HepG2 (cell line): Measurements from ENCODE around the gene AAGAB. TPM values are rescaled to one million over a fixed set of nuclear protein-coding genes. Genes with fewer than 3 reads are reported as not detected.
A peak's percentile ranks its signal among the peaks of the same experiment; 100 is the strongest.

Source experiments
- ATAC-seq: fragments of 200-7000 bp; cut with Tn5 transposase; 3 replicates; pipeline ENCODE4 v1.9.1; 2020; ENCODE audit warnings: mild to moderate bottlenecking, moderate library complexity
- BruUV-seq: library from RNA; stranded (reverse); fragments of 400-500 nt; replicated peaks from 2 replicates; lab custom pipeline; 2021; lab: Mats Ljungman, UMichigan
- CTCF ChIA-PET: fragments of 300-600 bp; formaldehyde crosslinking; extraction: SDS; loops from one replicate; lab custom pipeline; 2021; ENCODE audit warnings: low total read pairs, inconsistent platforms, low intra/inter-chr PET ratio; lab: Yijun Ruan, JAX
- POLR2A ChIA-PET: fragments of 350-600 bp; sonication (Branson Sonifier 250); formaldehyde crosslinking; loops from one replicate; lab custom pipeline; 2020; ENCODE audit warnings: antibody characterized with exemption, inconsistent platforms; lab: Yijun Ruan, JAX
- DNase-seq: peaks from one replicate; pipeline ENCODE4 v3.0.0-alpha.2; 2015; ENCODE audit warnings: low spot score
- FAIRE-seq: peaks from 3 replicates; lab custom pipeline; 2011; peaks lifted over from hg19 to GRCh38; lab: Jason Lieb, UNC
- H2AFZ ChIP-seq: one replicate; pipeline ENCODE4 v1.6.1; 2011; ENCODE audit warnings: low read length, inconsistent platforms
- H3K27ac ChIP-seq: fragments of 300-600 bp; 3 replicates; pipeline ENCODE4 v1.8.0; 2011; ENCODE audit warnings: mixed run types, mild to moderate bottlenecking, mixed read lengths, low read length, inconsistent platforms; ENCODE audit not compliant: insufficient read depth; ENCODE audit errors: extremely low read length
- H3K27me3 ChIP-seq, 2 experiments: fragments of 200-600 bp in 1 of 2; 2 replicates in 1 of 2; 3 replicates in 1 of 2; pipeline versions ENCODE4 v1.6.0 to v1.8.0; 2011; ENCODE audit warnings: low read length in 2 of 2, mild to moderate bottlenecking in 2 of 2, moderate library complexity in 2 of 2, inconsistent platforms in 1 of 2; ENCODE audit not compliant: insufficient read depth in 2 of 2, control insufficient read depth in 1 of 2
- H3K36me3 ChIP-seq, 2 experiments: fragments of 200-600 bp in 1 of 2; replicated peaks in 1 of 2; 2 replicates in 1 of 2; 3 replicates in 1 of 2; pipeline versions ENCODE4 v1.5.1 to v1.8.0; 2011; ENCODE audit warnings: low read length in 2 of 2, inconsistent platforms in 1 of 2; ENCODE audit not compliant: insufficient read depth in 2 of 2, control insufficient read depth in 1 of 2
- H3K4me1 ChIP-seq: 2 replicates; pipeline ENCODE4 v1.5.1; 2012; ENCODE audit warnings: low read length, inconsistent platforms; ENCODE audit not compliant: insufficient read depth
- H3K4me2 ChIP-seq: 2 replicates; pipeline ENCODE4 v1.6.0; 2011; ENCODE audit warnings: low read depth, low read length, inconsistent platforms
- H3K4me3 ChIP-seq, 3 experiments: fragments of 200-600 bp in 1 of 3; sonication (generic), shearing (Covaris generic) in 1 of 3; replicated peaks in 1 of 3; 2 replicates each; pipeline ENCODE4 v1.5.1; 2011 to 2016; ENCODE audit warnings: low read length in 3 of 3, inconsistent platforms in 2 of 3, low read depth in 2 of 3, mild to moderate bottlenecking in 2 of 3, control low read depth in 1 of 3, mixed read lengths in 1 of 3; ENCODE audit not compliant: insufficient read depth in 1 of 3
- H3K79me2 ChIP-seq: one replicate; pipeline ENCODE4 v1.6.1; 2011; ENCODE audit warnings: low read length, inconsistent platforms; ENCODE audit not compliant: insufficient read depth
- H3K9ac ChIP-seq: 2 replicates; pipeline ENCODE4 v1.6.0; 2011; ENCODE audit warnings: mild to moderate bottlenecking, low read depth, low read length, inconsistent platforms; ENCODE audit not compliant: insufficient read depth
- H3K9me3 ChIP-seq: 2 replicates; pipeline ENCODE4 v1.5.1; 2012; ENCODE audit warnings: mild to moderate bottlenecking, low read length
- H4K20me1 ChIP-seq: 2 replicates; pipeline ENCODE4 v1.6.0; 2011; ENCODE audit warnings: inconsistent platforms, mild to moderate bottlenecking, low read length, moderate library complexity; ENCODE audit not compliant: insufficient read depth
- CEBPB ChIP-seq: IDR thresholded peaks from 2 replicates; pipeline ENCODE4 v1.6.1; 2011; ENCODE audit warnings: low read depth, low read length, improper control_type of control experiment, borderline replicate concordance
- CHD2 ChIP-seq: IDR thresholded peaks from 2 replicates; pipeline ENCODE4 v1.6.1; 2011; ENCODE audit warnings: low read depth, low read length, improper control_type of control experiment
- FOXJ3 ChIP-seq: sonication (generic); formaldehyde crosslinking; IDR thresholded peaks from 2 replicates; pipeline ENCODE4 v1.4.0; 2020; ENCODE audit warnings: missing genetic modification reagents, mild to moderate bottlenecking, borderline replicate concordance
- GLMP ChIP-seq: sonication (generic); formaldehyde crosslinking; IDR thresholded peaks from 2 replicates; pipeline ENCODE4 v1.9.0; 2021; ENCODE audit warnings: missing genetic modification reagents, mild to moderate bottlenecking, borderline replicate concordance
- MIER3 ChIP-seq: IDR thresholded peaks from 2 replicates; pipeline ENCODE4 v1.6.1; 2016; ENCODE audit warnings: missing compliant biosample characterization, borderline replicate concordance
- RBAK ChIP-seq: sonication (generic); formaldehyde crosslinking; IDR thresholded peaks from 2 replicates; pipeline ENCODE4 v1.5.1; 2020; ENCODE audit warnings: mild to moderate bottlenecking, missing genetic modification reagents
- TCF7L2 ChIP-seq: IDR thresholded peaks from 2 replicates; pipeline ENCODE4 v1.6.1; 2011; ENCODE audit warnings: mild to moderate bottlenecking, low read depth, low read length, moderate library complexity
- TRAFD1 ChIP-seq: sonication (generic); formaldehyde crosslinking; IDR thresholded peaks from 2 replicates; pipeline ENCODE4 v1.5.1; 2020; ENCODE audit warnings: missing genetic modification reagents, mild to moderate bottlenecking, borderline replicate concordance
- ZBTB20 ChIP-seq: sonication (generic); formaldehyde crosslinking; IDR thresholded peaks from 2 replicates; pipeline ENCODE4 v1.8.1; 2023; ENCODE audit warnings: missing genetic modification reagents, low read depth, mild to moderate bottlenecking, borderline replicate concordance
- ZNF333 ChIP-seq: sonication (generic); formaldehyde crosslinking; IDR thresholded peaks from 2 replicates; pipeline ENCODE4 v1.4.0; 2020; ENCODE audit warnings: mild to moderate bottlenecking, missing genetic modification reagents, borderline replicate concordance
- ZNF335 ChIP-seq: sonication (generic); formaldehyde crosslinking; IDR thresholded peaks from 2 replicates; pipeline ENCODE4 v1.4.0; 2020; ENCODE audit warnings: missing genetic modification reagents
- ZNF7 ChIP-seq: IDR thresholded peaks from 2 replicates; pipeline ENCODE4 v1.6.1; 2016; ENCODE audit warnings: missing biosample characterization, missing genetic modification reagents
- WGBS: methylation state at CpG from one replicate; pipeline ENCODE4 v1.1.6; 2017; ENCODE audit warnings: low lambda C conversion rate; 5-methylcytosine and 5-hydroxymethylcytosine counted together
- in situ Hi-C: cut with HindIII; loops from 2 replicates; pipeline ENCODE4 v1.10.0; 2017; ENCODE audit warnings: low pct_unique_long_range_greater_than_20kb; ENCODE audit not compliant: extremely low pct_ligation_motif_present
- intact Hi-C: fragments of 100-400 bp; cut with micrococcal nuclease; formaldehyde crosslinking; loops from one replicate; pipeline ENCODE4 v1.10.0; 2022; ENCODE audit not compliant: unreplicated experiment
- polyA plus RNA-seq, 8 experiments: library from polyadenylated mRNA; depleted of rRNA in 3 of 8; stranded (reverse) in 7 of 8; unstranded in 1 of 8; fragments of >200 nt; fragmentation: Illumina TruSeq in 4 of 8; extraction: Trizol in 4 of 8; gene quantifications; 2 replicates each; pipeline versions ENCODE4 v1.2.1 to v1.2.3, GENCODE V29; 2011 to 2016; ENCODE audit warnings: low read depth in 4 of 8, missing spikeins in 1 of 8, mixed read lengths in 1 of 8; ENCODE audit not compliant: insufficient read depth in 1 of 8
- total RNA-seq, 5 experiments: library from RNA; depleted of rRNA; stranded (reverse); fragments of >200 nt; fragmentation: Illumina TruSeq; extraction: Trizol; gene quantifications; 2 replicates each; pipeline ENCODE4 v1.2.3, GENCODE V29; 2016; ENCODE audit warnings: low read depth in 1 of 5
- TF ChIP-seq, protein P1 (sequence below): sonication (generic); formaldehyde crosslinking; IDR thresholded peaks from 2 replicates; pipeline ENCODE4 v1.4.0; 2020; ENCODE audit warnings: missing genetic modification reagents
- TF ChIP-seq, protein P2 (sequence below): IDR thresholded peaks from 2 replicates; pipeline ENCODE4 v1.6.1; 2016; ENCODE audit warnings: missing genetic modification reagents, missing compliant biosample characterization

Gene AAGAB
- total and polyA plus RNA-seq, 2 of the 13 experiments (the other 11 are each of a cell fraction or from before 2014, with no cell fraction given), result 8.0 to 34.9 TPM

- 97% methylated on average over 2 of the region's 2 CpGs for WGBS
- Histone ChIP-seq H3K4me3 (no peak overlapping the region), H3K36me3 (peaks cover 12 to 15% of the 10 kb centered on the region in 2 experiments; a peak in 3 of 5 replicates), H3K79me2 (peaks cover 54% of the 10 kb centered on the region), H3K27me3 (no peaks in the 10 kb centered on the region), H3K9me3 (no peaks in the 10 kb centered on the region), H4K20me1 (peaks cover 32% of the 10 kb centered on the region), H2AFZ (no peak overlapping the region), H3K27ac (no peak overlapping the region), H3K4me1 (peaks cover 15% of the 10 kb centered on the region), H3K4me2 (no peak overlapping the region), H3K9ac (no peak overlapping the region)
- intact Hi-C loops, result no loop called here
- TF ChIP-seq FOXJ3 (CRISPR knock-in tag) (no peak), CHD2 (no peak), CEBPB (peak; percentile 81), ZNF333 (no peak), RBAK (CRISPR knock-in tag) (peak; percentile 96)
- BruUV-seq, result no TSS peak
- in situ Hi-C loops, result no loop called here
- no peak for ATAC-seq
- DNase-seq, result no peak
- FAIRE-seq, result no peak
- CTCF ChIA-PET, result no interaction called here
- POLR2A ChIA-PET, result interaction anchor here (0.5 kb wide), 1 partner anchor 89 kb away, joined by 3 read pairs; no protein-coding TSS in a partner anchor
Measured at GRCh38 chr15:67156426-67156825, 98.0 kb downstream of the AAGAB start.

GRCh38 chr15:67154249-67154648 is 100.2 kb downstream of the AAGAB start:
- DNase-seq, result no peak
- TF ChIP-seq ZBTB20 (no peak), TRAFD1 (CRISPR knock-in tag) (no peak), ZNF7 (CRISPR knock-in tag) (no peak), ZNF335 (CRISPR knock-in tag) (no peak), GLMP (CRISPR knock-in tag) (no peak), RBAK (CRISPR knock-in tag) (no peak), MIER3 (CRISPR knock-in tag) (no peak), TCF7L2 (no peak)
- TF ChIP-seq, protein P1, sequence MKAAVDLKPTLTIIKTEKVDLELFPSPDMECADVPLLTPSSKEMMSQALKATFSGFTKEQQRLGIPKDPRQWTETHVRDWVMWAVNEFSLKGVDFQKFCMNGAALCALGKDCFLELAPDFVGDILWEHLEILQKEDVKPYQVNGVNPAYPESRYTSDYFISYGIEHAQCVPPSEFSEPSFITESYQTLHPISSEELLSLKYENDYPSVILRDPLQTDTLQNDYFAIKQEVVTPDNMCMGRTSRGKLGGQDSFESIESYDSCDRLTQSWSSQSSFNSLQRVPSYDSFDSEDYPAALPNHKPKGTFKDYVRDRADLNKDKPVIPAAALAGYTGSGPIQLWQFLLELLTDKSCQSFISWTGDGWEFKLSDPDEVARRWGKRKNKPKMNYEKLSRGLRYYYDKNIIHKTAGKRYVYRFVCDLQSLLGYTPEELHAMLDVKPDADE (CRISPR knock-in tag), result no peak
- TF ChIP-seq, protein P2, sequence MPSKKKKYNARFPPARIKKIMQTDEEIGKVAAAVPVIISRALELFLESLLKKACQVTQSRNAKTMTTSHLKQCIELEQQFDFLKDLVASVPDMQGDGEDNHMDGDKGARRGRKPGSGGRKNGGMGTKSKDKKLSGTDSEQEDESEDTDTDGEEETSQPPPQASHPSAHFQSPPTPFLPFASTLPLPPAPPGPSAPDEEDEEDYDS, result no peak

More at GRCh38 chr15:67154249-67154648, 100.2 kb downstream of the AAGAB start:
- Histone ChIP-seq H3K36me3 (peaks cover 12 to 15% of the 10 kb centered on the region in 2 experiments; a peak in 3 of 5 replicates), H3K27me3 (no peaks in the 10 kb centered on the region), H3K4me1 (peaks cover 27% of the 10 kb centered on the region), H3K79me2 (peaks cover 51% of the 10 kb centered on the region), H3K4me3 (no peak overlapping the region), H2AFZ (no peak overlapping the region), H3K27ac (no peak overlapping the region), H3K4me2 (no peak overlapping the region), H3K9ac (no peak overlapping the region), H3K9me3 (no peaks in the 10 kb centered on the region), H4K20me1 (peaks cover 25% of the 10 kb centered on the region)
- in situ Hi-C loops (no loop called here), intact Hi-C loops (no loop called here)
- POLR2A ChIA-PET, result no interaction called here
- BruUV-seq, result no TSS peak
- FAIRE-seq (no peak), ATAC-seq (no peak)
- CTCF ChIA-PET, result no interaction called here
